HG02571 (cell line): ENCODE measurements around the gene NPIPB5.
"Not testable (repeated sequence)": the region's sequence is repeated elsewhere in the genome, so short reads cannot be mapped to it uniquely, and the experiment has no call there.

ENCODE experiments used
- ATAC-seq: cut with Tn5 transposase; IDR thresholded peaks from one replicate; pipeline ENCODE4 v1.9.1; 2021; ENCODE audit warnings: mild to moderate bottlenecking, moderate library complexity; ENCODE audit not compliant: unreplicated experiment

The NPIPB5 gene

GRCh38 chr16:22510591-22510990 is at the start of gene NPIPB5:
Gene NPIPB5 (plus strand): TSS chr16:22510891. CDS start chr16:22513802, 2,911 bp downstream.
- not testable (repeated sequence) for ATAC-seq

DNA sequence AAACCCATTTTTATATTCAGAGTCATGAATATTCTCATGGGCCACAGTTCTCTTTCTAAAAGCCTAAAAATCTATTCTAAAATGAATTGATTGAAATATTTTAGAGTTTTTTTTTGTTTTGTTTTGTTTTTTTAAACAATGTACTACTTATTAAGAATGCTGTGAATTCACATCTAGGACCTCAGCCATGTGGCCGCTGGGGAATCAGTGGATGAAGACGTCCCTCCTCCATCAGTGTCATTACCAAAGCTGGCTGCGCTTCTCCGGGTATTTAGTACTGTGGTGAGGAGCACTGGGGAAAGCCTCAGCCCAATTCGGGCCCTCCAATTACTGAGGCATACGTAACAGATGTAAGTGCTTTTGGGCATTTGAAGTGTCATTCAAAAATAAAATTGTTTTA is 41.8 kb upstream of the NPIPB5 start:
- ATAC-seq, result not testable (repeated sequence)

DNA sequence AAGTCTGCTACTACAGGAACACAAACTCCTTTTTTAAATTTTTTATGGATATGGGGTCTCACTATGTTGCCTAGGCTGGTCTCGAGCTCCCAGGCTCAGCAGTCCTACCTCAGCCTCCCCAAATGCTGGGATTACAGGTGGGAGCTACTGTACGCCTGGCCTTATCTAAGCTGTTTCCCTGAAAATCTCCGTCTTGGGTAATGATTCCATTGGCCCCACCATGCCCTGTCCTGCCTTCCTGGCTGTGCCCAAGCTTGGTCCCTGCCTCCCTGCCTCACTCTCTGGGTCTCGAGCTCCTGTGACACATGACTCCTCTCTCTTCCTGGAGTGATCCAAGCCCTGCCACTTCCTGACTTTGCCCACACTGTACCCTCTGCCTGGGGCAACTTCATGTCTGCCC is 27.3 kb downstream of the NPIPB5 start:
- ATAC-seq, result not testable (repeated sequence)

- ATAC-seq, result not testable (repeated sequence)
Observed at GRCh38 chr16:22544809-22545208, 34.1 kb downstream of the NPIPB5 start.

GRCh38 chr16:22546630-22547029 is 35.9 kb downstream of the NPIPB5 start:
- not testable (repeated sequence) for ATAC-seq

GRCh38 chr16:22547170-22547765 is 36.6 kb downstream of the NPIPB5 start:
- ATAC-seq, result not testable (repeated sequence)

- not testable (repeated sequence) for ATAC-seq
Observed at GRCh38 chr16:22549853-22550252, 39.2 kb downstream of the NPIPB5 start.

DNA sequence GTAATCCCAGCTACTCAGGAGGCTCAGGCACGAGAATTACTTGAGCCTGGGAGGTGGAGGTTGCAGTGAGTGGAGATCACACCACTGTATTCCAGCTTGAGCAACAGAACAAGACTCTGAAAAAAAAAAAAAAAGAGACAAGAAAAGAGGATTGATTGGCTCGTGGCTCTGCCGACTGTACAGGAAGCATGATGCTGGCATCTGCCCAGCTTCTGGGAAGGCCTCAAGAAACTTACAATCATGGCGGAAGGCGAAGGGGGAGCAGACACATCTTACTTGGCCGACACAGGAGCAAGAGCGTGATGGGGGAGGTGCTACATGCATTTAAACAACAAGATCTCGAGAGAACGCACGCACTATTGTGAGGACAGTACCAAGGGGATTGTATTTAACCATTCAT is 40.5 kb downstream of the NPIPB5 start:
- not testable (repeated sequence) for ATAC-seq

DNA sequence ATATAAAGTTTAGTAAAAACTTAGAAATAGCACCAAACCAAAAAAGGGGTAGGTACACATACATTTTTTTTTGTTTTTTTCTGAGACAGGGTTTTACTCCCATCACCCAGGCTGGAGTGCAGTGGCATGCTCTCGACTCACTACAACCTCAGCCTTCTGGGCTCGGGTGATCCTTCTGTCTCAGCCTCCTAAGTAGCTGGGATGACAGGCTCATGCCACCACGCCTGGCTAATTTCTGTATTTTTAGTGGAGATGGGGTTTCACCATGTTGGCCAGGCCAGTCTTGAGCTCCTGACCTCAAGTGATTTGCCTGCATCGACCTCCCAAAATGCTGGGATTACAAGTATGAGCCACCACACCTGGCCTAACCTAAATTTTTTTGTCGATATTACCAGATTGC is 41.0 kb downstream of the NPIPB5 start:
- not testable (repeated sequence) for ATAC-seq

GRCh38 chr16:22556759-22557158 is 46.1 kb downstream of the NPIPB5 start:
- ATAC-seq, result not testable (repeated sequence)
